ENCODE measurements around the gene FHDC1.

GRCh38 chr4:152994038-152994437, 57.9 kb downstream of the FHDC1 start:
- TF ChIP-seq CTCF (IDR thresholded peaks at IDR 0.05; ENCODE audit: insufficient read depth, low read length, poor library complexity, severe bottlenecking) (no peak), EZH2phosphoT487 (conservative IDR thresholded peaks at IDR 0.05; ENCODE audit: low read length) (no peak)
